Lower lobe of right lung (tissue), 2 donors: Measurements from ENCODE around the gene MS4A6A. TPM values are rescaled to one million over a fixed set of nuclear protein-coding genes. Genes with fewer than 3 reads are reported as not detected.
A peak's percentile ranks its signal among the peaks of the same experiment; 100 is the strongest.

ENCODE experiments used
- ATAC-seq, 2 donors: fragments of 200-7000 bp; cut with Tn5 transposase; one replicate each; pipeline ENCODE4 v1.9.1; 2020 to 2022; ENCODE audit warnings: mild to moderate bottlenecking in 2 of 2, moderate library complexity in 2 of 2
- DNase-seq: peaks from one replicate; pipeline ENCODE4 v3.0.0-alpha.2; 2020
- H3K27ac ChIP-seq: fragments of 200-600 bp; one replicate; pipeline ENCODE4 v1.8.0; 2022
- H3K27me3 ChIP-seq: fragments of 200-600 bp; one replicate; pipeline ENCODE4 v1.8.0; 2022; ENCODE audit warnings: low read depth
- H3K36me3 ChIP-seq: fragments of 200-600 bp; one replicate; pipeline ENCODE4 v1.8.0; 2022; ENCODE audit warnings: mild to moderate bottlenecking
- H3K4me1 ChIP-seq: fragments of 200-600 bp; one replicate; pipeline ENCODE4 v1.8.0; 2022
- H3K4me3 ChIP-seq: fragments of 200-600 bp; one replicate; pipeline ENCODE4 v1.8.0; 2022; ENCODE audit warnings: mild to moderate bottlenecking
- H3K9me3 ChIP-seq: fragments of 200-600 bp; one replicate; pipeline ENCODE4 v1.8.0; 2022
- intact Hi-C: fragments of 100-400 bp; cut with DNase I; formaldehyde crosslinking; loops from one replicate; pipeline ENCODE4 v1.11.0; 2022
- long read RNA-seq: library from polyadenylated mRNA; unstranded; transcript quantifications from one replicate; pipeline ENCODE4 v2.0.0, GENCODE V29; 2021
- total RNA-seq: library from RNA; stranded (reverse); fragmentation: NEBNext Ultra II Directional; extraction: Animal tissue kit (Norgen Biotek cat#: 25700); gene quantifications from one replicate; pipeline ENCODE4 v1.2.1, GENCODE V29; 2021
- TF ChIP-seq, protein P1 (sequence below): fragments of 200-600 bp; IDR thresholded peaks from one replicate; pipeline ENCODE4 v1.8.0; 2022; ENCODE audit warnings: antibody characterized with exemption, mild to moderate bottlenecking
- donor health status: DM: no; HTN: yes; CAD: no; lungs with severe emphysema.

MS4A6A gene, protein sequence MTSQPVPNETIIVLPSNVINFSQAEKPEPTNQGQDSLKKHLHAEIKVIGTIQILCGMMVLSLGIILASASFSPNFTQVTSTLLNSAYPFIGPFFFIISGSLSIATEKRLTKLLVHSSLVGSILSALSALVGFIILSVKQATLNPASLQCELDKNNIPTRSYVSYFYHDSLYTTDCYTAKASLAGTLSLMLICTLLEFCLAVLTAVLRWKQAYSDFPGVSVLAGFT
- total RNA-seq, result 176 TPM
- long read RNA-seq, transcript MS4A6A-208 (6 exons, 1,806 nt), result major isoform, 66 of 153 reads
- long read RNA-seq, partial matches to known transcripts, result 61 of 153 reads
- long read RNA-seq, other reads (novel, unspliced or antisense), result 16 of 153 reads

GRCh38 chr11:60182541-60183330 is at the start of gene MS4A6A:
Gene MS4A6A (minus strand): TSS chr11:60183083. CDS start chr11:60181727, 1,356 bp downstream.
- intact Hi-C loops, result no loop called here
- H3K4me1 ChIP-seq, result peaks cover 7% of the 10 kb centered on the region
- no peaks in the 10 kb centered on the region for H3K36me3 ChIP-seq
- peak; percentile 65 to 66 for ATAC-seq
- H3K4me3 ChIP-seq, result peak within 1 kb of the TSS; percentile 44
- TF ChIP-seq, protein P1, sequence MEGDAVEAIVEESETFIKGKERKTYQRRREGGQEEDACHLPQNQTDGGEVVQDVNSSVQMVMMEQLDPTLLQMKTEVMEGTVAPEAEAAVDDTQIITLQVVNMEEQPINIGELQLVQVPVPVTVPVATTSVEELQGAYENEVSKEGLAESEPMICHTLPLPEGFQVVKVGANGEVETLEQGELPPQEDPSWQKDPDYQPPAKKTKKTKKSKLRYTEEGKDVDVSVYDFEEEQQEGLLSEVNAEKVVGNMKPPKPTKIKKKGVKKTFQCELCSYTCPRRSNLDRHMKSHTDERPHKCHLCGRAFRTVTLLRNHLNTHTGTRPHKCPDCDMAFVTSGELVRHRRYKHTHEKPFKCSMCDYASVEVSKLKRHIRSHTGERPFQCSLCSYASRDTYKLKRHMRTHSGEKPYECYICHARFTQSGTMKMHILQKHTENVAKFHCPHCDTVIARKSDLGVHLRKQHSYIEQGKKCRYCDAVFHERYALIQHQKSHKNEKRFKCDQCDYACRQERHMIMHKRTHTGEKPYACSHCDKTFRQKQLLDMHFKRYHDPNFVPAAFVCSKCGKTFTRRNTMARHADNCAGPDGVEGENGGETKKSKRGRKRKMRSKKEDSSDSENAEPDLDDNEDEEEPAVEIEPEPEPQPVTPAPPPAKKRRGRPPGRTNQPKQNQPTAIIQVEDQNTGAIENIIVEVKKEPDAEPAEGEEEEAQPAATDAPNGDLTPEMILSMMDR, result no peak
- H3K27ac ChIP-seq, result peak within 1 kb of the TSS; percentile 71
- H3K9me3 ChIP-seq, result no peaks in the 10 kb centered on the region
- DNase-seq, result no peak
- no peaks in the 10 kb centered on the region for H3K27me3 ChIP-seq

GRCh38 chr11:60230681-60231080 is 47.8 kb upstream of the MS4A6A start:
- DNase-seq (no peak), ATAC-seq (no peak)
- no peaks in the 10 kb centered on the region for H3K36me3 ChIP-seq
- intact Hi-C loops, result no loop called here
- no peak overlapping the region for H3K4me3 ChIP-seq
- H3K27ac ChIP-seq, result no peak overlapping the region
- TF ChIP-seq, protein P1, result no peak
- no peaks in the 10 kb centered on the region for H3K27me3 ChIP-seq
- no peaks in the 10 kb centered on the region for H3K9me3 ChIP-seq
- no peaks in the 10 kb centered on the region for H3K4me1 ChIP-seq

DNA sequence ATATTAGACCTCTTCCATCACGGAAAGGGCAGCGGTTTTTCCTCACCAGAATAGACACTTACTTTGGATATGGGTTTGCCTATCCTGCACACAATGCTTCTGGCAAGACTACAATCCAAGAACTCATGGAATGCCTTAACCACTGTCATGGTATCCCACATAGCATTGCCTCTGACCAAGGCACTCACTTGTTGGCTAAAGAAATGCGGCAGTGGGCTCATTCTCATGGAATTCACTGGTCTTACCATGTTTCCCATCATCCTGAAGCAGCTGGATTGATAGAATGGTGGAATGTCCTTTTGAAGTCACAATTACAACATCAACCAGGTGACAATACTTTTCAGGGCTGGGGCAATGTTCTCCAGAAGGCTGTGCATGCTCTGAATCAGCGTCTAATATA is 39.3 kb upstream of the MS4A6A start:
- ATAC-seq (no peak), DNase-seq (no peak)
- no peaks in the 10 kb centered on the region for H3K9me3 ChIP-seq
- no peak overlapping the region for H3K27ac ChIP-seq
- intact Hi-C loops, result no loop called here
- H3K4me1 ChIP-seq, result no peaks in the 10 kb centered on the region
- H3K27me3 ChIP-seq, result no peaks in the 10 kb centered on the region
- no peak overlapping the region for H3K4me3 ChIP-seq
- H3K36me3 ChIP-seq, result no peaks in the 10 kb centered on the region
- TF ChIP-seq, protein P1, result no peak

DNA sequence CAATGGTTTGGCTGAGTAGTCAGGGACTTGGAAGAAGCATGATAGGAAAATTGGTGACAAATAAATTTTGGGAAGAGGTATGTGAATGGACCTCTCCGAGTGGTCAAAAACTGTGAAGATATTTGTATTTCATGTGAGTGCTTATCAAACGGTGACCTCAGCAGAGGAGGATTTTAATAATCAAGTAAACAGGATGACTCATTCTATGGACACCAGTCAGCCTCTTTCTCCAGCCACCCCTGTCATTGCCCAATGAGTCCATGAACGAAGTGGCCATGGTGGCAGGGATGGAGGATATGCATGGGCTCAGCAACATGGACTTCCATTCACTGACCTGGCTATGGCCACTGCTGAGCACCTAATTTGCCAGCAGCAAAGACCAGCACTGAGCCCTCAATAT is 38.8 kb upstream of the MS4A6A start:
- Histone ChIP-seq H3K9me3 (no peaks in the 10 kb centered on the region), H3K27me3 (no peaks in the 10 kb centered on the region), H3K4me1 (no peaks in the 10 kb centered on the region), H3K27ac (no peak overlapping the region), H3K4me3 (no peak overlapping the region), H3K36me3 (no peaks in the 10 kb centered on the region)
- TF ChIP-seq, protein P1, result no peak
- intact Hi-C loops, result no loop called here
- no peak for ATAC-seq
- DNase-seq, result no peak

GRCh38 chr11:60221181-60221580 is 38.3 kb upstream of the MS4A6A start:
- Histone ChIP-seq H3K4me1 (no peaks in the 10 kb centered on the region), H3K36me3 (no peaks in the 10 kb centered on the region), H3K27me3 (no peaks in the 10 kb centered on the region), H3K4me3 (no peak overlapping the region), H3K27ac (no peak overlapping the region), H3K9me3 (no peaks in the 10 kb centered on the region)
- TF ChIP-seq, protein P1, result no peak
- intact Hi-C loops, result no loop called here
- DNase-seq (no peak), ATAC-seq (no peak)
